ENCODE measurements around the gene KAZN.

KAZN gene

DNA sequence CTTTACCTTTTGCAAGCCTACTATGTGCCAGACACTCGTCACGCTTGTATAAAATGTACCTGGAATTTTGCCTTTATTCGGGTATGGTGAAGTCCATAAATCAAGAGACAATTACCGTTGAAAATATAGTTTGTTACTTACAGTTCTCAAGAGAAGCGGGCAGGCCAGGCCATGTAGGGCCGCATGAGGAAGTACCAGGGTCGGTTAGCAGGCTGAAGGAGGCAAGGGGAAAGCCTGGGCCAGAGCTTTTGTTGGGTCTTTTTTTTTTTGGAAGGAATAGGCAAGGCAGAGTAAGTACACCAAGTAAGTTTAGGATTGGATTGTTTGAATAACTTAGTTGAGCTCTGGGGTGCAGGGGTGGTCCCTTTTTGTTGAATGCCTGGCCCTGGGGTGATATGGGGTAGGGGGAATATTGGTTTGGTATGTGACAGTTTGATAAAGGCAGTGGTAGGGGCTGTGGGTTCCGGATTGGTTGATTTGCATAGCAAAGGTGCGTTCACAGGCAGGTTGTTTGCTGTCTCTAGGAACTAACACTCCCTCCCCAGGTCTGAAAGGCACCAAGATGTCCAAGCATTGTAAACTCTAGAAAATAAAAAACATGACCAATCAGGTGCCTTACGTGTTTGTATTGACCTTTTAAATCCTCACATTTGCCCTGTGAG, 80.7 kb downstream of the KAZN start:
- no peak for DNase-seq

DNA sequence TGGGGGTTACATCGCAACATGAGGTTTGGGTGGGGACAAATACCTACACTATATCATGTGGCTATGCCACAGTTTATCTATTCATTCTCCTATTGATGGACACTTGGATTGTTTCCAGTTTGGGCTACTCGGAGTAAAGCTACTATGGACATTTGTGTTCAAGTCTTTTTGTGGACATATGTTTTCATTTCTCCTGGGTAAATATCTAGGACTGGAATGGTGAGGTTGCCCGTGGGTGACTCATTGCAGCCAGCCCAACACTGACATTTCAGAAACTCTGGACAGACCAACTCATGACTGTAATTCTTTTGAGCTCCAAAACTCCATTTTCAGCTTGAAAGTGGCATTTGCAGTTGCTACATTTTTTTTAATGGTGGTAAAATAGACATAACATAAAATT, 82.7 kb downstream of the KAZN start:
- DNase-seq = no peak

DNA sequence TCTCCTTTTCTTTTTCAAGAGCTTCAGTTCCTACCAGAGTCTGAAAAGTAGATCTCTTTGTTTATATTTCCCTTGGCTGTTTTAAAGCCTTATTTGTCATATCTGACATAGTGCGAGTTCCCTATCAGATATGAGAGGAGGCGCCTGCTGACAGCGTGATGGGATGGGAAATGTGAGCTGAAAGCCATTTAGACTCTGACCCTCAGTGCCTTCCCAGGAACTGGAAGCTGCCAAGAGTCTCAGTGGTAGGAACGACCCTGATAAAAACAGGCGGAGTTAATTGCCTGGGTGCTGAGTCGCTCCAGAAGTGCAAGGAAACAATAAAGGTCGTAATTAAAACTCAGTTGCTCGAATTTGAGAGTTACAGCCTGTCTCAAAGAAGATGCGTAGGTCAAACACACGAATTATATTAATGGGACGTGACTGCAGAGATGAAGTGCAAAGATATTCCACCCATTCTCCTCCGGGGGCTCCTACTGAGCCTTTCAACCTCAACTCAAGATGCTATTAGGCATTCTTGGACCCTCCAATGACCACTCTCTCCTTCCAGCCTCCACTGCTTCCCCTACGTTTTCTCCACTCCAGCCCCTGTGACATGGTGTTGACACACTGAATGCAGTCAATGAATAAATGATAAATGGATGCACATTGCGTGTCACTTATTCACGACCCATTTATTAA, 84.6 kb downstream of the KAZN start:
- no peak for DNase-seq

DNA sequence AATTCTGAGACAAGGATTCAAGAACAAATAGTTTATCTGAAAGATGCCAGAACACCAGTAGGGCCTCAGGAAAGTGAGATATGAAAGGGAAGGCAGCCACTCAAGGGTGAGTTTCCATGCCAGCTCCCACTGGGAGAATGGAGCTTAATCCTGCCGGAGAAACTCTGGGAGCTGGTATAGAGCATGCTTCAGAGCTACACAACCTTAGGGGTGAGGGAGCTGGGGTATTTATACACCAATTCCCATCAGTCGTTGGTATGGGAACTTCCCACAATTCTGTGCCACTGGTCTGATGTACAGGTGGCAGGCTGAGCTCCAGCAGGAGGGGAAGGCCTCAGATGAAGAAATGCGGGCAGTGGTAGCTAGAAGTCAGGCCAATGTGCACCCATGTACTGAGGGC, 86.6 kb downstream of the KAZN start:
- DNase-seq = no peak

DNA sequence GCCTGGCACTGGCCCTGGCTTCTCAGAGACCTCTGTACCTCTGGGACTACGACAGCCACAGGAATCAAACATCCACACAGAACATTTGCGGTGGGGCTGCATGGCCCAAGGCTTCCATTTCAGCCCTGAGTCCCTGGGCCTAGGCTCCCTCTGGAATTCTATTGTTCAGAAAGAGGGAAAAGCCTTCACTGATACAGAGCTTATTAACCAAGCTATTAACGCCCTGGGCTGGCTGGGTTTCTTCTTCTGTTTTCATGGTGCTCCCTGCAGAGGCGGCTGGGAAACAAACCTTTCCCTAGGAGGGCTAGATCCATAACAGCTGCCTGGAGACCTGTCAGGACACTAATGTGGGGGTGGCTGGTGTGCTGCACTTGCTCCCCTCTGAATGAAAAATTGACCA, 88.2 kb downstream of the KAZN start:
- DNase-seq = no peak

DNA sequence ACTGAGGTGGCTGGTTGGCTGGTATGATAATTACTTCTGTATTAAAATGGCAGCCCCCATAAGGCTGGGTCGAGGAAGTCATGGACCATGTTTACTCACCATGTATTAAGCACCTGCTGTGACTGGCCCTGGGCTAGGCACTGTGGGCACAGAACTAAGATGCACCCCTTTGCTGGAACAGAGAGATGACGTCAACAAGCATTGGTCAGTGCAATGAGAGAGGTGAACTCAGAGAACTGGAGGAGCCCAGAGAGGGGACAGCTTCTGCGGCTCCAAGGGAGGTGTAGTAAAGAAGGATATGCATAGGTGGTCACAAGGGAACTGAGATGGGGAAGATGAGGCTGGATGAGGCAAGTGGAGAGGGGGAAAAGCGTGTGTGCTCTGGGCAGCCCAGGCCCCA, 88.7 kb downstream of the KAZN start:
- DNase-seq = no peak

DNA sequence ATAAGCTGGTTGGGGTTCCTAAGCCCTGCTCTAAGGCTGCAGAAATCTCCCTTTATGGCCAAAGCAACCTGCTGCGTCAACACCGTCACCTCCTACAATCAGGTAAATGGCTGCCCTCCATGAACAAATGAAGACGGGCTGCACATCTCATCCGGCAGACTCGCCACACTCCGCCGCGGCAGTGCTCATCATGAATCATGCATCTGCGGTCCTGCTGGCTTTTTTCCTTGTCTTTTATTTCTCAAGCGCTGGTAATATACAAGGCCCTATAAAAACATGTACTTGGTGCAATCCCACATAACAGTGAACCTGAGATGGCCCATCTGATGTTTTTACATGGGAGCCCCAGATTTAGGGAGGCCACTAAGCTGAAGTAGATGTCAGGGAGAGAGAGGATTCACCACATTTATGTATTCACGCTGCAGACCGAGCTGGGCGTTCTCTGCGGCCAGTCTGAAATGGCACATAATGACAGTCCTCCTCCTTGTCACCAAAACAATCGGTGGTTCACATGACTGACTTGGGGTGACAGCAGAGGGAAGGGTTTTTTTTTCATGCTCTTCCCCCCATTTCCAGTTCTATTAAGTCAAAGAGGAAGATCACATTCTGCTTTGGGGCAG, 91.6 kb downstream of the KAZN start:
- no peak for DNase-seq

DNA sequence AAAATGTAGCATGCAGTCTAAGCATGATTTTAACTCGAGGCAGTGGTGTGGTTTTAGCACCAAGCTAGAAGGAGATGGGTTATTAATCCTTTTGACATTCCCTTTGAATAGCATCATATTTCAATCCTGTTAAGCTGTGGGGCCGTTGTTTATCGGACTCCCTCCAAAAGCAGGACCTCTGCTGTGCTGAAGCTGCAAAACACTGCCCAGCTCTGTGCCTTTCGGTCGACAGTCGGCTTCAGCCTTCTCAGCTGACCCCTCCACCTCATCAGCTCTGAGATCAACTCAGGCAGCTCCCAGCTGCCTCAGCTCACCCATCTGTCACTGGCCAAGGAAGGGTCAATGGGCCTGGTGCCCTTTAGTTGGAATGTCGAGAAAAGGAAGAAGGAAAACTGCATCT, 95.5 kb downstream of the KAZN start:
- DNase-seq = no peak

DNA sequence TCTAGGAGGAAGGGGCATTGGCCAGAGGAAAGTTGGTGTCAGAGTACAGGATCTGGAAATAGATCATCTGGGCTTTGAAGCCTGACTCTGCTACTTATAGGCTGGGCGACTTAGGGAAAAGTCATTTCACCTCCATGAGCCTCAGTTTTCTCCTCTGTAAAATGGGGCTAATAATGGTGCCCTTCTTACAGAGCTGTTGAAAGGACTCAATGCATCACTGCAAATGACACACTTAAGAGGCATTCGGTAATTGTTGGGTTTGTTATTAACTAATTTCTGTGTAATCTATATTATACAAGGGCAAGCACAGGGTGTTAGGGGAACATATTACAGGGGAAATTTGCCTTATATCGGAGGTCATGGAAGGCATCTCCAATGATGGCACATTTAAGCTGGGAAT, 96.1 kb downstream of the KAZN start:
- no peak for DNase-seq

DNA sequence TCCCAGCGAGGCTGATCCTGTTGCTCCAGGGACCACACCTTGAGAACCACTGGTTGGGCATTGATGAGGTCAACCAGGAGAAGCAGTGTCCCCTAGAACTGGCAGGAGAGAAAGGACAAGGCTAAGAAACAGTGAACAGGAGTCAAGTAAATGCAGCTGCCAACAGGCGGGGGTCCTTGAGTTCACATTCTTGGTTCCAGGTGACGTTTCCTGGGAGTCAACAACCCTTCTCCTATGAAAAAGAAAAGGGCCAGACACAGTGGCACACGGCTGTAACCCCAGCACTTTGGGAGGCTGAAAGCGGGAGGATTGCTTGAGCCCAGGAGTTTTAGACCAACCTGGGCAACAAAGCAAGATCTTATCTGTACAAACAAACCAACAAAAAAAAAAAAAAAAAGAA, 98.3 kb downstream of the KAZN start:
- no peak for DNase-seq

DNA sequence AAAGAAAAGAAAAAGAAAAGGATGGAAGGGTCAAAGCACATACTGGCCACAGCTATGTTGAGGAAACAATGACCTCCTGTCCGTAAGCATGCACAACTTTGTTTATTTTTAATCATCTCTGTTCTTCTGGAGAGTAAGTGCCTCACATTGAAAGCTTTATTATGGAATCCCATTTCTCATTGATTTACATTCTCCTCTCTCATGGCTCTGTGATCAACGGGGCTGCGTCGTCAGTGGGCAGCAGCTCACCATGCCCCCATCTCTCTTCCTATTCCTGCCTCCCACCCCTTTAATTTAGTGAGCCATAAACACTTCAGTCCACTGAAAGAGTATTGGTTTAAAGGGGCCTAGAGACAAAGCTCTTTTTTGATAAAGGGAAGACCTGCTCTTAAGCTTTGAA, 98.9 kb downstream of the KAZN start:
- no peak for DNase-seq

DNA sequence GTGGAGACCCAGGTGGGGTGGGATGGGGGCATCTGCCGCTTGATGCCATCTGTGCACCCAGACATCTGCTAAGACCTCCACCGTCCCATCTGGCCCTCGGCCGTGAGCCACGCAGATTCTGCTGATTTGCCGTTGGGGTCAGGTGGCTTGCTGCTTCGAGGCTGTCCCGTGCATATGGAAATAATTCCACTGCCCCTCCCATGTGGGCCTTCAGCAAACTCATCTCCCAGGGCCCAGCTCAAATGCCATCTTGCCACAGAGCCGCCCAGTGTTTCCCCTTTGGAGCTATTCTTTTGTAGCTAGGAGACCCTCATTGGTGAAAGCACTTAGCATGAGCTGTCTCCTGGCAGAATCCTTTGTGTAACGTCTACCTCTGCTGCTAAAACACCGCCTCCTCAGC, 99.8 kb downstream of the KAZN start:
- no peak for DNase-seq

DNA sequence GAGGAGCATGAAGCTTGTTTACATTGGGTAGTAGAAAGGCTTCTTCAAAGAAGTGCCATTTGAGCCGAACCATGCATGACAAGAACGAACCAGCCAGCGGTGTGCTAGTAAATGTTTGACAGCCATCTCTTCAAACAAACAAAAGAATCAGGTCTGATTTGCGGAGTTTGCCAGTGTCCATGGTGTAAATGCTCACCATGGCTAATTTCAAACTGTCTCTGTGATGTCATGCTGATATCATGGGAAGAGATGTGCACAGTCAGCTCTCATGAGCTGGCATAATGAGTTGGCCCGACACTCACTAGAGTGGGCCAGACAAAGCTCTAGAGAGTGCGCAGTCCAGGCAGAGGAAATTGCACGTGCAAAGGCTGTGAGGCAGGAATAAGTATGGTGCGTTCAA, 101.1 kb downstream of the KAZN start:
- DNase-seq = no peak

DNA sequence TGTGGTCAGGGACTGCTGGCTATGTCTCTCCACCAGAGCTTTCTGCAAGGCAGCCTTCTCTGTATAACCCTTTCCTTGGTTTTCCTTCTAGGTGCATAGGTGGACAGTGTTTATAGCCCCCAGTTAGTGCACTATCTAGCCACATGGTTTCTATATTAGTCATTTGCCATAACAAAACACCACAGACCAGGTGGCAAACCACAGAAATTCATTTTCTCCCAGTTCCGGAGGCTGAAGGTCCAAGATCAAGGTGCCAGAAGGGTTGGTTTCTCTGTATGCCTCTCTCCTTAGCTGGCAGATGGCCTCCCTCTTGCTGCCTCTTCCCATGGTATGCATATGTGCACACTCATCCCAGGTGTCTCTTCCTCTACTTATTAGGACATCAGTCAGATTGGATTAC, 106.4 kb downstream of the KAZN start:
- no peak for DNase-seq

DNA sequence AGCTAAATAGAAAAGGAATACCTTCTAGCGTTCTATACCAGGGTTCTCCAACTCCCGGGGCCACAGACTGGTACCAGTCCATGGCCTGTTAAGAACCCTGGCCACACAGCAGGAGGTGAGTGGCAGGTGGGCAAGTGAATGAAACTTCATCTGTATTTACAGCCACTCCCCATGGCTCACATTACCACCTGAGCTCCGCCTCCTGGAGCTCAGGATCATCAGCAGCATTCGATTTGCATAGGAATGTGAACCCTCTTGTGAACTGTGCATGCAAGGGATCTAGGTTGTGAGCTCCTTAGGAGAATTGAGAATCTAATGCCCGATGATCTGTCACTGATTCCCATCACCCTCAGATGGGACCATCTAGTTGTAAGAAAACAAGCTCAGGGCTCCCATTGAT, 107.3 kb downstream of the KAZN start:
- no peak for DNase-seq

DNA sequence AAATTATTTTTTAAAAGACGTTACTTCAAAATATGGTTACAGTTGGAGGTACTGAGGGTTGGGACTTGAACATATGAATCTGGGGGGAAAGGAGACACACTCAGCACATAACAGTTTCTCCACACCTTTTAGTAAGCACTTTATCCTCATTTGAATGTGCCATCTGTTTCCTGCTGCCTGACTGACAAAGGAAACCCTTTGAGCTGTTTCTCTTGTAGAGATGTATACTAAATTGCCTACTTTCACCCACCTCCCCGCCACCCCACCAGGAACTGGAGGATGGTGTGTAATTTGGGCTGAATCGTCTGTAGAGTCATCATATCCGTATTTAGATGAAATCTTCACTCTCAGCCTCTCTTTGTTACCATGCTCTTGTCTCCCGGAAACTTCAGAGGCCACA, 108.1 kb downstream of the KAZN start:
- DNase-seq = no peak

DNA sequence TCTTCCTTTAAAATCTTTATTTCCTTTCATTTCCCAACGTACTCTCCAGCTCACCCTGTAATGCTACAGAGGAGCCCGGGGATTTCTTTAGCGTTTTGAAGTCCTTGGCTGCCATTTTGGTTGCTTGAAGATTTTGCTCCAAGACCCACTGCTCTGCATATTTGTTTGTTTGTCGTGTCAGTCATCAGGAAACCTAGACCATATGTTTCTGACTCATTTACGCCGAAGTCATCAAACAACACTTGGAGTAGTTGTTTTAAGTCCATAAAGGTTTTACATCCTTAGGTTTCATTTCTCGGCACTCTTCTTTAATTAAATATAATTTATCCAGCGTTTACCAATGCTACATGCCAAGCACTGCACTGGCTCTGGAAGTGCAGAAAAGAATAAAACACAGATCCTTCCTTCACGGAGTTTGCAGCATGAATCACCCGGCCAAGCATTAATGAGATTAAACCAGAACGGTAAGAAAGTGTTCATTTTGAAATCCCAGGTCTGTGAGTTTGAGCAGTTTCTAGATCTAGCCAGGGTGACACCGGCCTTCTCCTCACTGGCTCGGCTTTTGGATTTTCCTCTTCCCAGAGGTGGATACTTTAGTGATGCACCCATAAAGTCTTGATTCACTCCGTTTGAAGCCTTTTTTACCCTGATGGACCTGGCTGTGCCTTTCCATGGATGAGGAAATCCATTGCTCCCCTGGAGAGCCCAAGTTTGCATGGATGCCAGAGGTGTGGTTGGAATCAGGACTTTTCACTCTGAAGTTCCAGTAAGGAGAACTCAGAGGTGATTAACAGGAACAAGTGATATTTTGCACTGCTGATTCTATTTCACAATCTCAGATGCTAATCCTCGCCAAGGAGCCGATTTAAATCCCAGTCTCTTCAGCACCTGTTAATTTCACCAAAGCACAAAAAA, 109.3 kb downstream of the KAZN start:
- DNase-seq = no peak

DNA sequence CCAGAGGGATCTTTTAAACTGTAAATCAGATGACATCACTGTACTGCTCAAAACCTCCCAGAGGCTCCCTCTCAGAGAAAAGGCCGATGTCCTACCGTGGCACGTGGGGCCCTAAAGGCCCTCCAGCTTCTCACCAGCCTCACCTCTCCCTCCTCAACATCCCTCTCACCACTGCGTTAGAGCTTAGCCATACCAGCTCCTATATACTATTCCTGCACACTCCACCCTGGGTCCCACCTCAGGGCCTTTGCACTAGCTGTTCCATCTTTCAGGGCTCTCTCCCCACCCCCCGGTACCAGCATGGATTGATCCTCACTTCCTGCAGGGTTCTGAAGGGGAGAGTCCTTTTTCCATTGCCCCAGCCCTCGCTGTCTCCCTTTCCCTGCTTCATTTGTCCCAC, 111.8 kb downstream of the KAZN start:
- no peak for DNase-seq

DNA sequence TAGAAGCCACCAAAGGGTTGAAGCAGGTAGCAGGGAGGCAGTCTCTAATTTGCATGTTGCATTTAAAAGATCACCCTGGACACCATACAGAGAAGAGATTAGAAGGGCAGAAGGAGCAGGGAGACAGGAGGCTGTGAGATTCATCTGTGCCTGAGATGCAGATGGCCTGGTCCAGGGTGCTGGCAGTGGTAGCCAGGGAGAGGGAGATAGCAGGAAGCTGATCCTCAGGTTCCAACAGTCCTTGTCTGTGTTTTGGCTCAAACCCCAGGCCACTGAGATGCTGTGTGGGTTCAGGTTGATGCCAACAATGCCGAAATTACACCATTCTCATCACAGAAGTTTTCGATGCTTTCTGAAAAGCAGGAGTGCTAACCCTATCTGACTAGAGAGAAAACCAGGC, 113.7 kb downstream of the KAZN start:
- DNase-seq = no peak

DNA sequence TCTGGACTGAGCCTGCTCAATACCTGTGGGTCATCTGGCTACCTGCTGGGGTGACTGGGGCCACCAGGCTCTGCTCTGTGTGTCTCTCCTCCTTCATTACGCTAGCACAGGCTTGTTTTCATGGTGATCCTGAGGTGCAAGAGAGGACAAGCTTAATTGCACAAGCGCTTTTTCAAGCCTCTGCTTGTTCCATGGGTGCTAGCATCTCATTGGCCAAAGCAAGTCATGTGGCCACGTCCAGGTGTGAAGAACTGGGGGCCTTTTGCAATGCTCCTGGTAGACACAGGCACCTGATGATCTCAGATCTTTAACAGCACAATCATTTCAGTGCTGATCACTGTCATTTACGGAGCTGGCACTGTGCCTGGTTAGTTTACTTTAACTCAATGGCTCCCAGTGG, 114.6 kb downstream of the KAZN start:
- no peak for DNase-seq

DNA sequence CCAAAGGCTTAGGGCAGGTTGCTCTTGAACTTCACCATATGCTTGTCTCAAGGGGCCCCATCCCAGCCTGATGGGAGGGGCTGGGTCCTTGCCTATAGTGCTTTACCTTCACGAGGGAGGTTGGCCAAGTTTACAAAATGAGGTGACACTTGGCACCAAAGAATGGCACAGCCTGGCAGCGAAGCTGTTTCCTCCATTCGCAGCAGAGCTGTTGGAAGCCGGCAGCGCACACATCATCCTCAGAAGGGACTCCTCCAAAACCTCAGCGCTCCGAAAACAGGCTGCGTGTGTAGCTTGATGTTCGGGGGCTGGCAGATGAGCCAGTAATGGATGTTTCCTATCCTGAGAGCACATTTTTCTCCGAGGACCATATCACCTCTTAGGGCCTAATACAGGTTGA, 116.8 kb downstream of the KAZN start:
- DNase-seq = no peak

DNA sequence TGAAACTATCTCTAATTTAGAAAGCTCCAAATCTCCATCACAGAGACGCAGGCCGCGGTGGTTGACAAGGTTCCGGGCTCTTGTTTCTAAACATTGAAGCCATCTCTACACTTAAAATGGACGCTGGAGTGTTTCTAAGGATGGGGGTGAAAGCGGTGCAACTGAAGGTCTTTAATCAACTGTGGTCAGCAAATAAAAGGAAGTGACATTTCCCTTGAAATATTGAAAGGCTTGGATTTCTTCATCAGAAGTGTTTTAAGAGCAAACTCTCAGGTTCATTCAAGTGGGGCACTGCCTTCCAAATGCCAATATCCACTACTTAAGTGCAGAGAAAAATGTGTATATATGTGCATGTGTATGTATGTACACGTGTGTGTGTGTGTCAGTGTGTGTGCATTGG, 117.3 kb downstream of the KAZN start:
- no peak for DNase-seq

DNA sequence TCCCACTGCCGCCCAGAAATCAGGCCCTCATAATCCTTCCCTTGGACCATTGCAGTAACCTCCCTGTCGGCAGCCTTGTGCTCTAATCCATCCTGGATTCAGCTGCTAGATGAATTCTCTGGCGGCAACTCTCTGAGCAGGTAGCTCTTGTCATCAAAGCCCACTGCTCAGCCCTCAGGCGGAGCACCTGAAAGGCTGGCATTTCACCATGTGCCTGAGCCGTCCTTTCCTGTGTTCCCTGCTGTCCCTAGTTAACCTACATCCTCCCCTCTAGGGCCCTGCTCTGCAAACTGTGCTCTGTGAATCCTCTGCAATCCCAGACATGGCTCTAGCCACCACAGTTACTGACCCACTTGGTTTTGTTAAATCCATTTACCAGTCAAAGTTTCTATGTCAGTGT, 118.0 kb downstream of the KAZN start:
- no peak for DNase-seq

DNA sequence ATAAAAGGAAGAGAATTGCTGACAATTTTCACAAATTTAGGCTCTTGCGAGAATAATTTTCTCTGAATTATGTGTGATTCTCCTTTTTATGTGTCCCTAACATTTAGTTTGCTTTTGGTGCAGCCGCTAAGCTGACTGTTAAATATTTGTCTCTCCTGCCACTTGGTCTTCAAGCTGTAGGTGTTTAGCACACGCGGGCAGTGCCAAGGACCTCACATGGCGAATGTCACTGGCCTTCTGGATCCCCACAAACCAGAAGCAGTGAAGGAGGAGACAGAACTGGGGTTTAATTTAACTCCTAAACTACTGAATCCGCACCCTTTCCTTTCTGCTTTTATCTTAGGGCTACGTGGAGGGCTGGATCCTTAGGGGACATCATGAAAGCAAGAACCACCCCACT, 120.0 kb downstream of the KAZN start:
- no peak for DNase-seq

Data from effector CD4-positive, alpha-beta T cell (primary cell).